ENCODE measurements around the gene CCDC57.

GRCh38 chr17:82232876-82233785 lies 20.5 kb upstream of the CCDC57 start:
- TF ChIP-seq EZH2 (IDR thresholded peaks at IDR 0.05; ENCODE audit: insufficient read depth, poor library complexity, severe bottlenecking) (no peak), EZH2phosphoT487 (IDR thresholded peaks at IDR 0.05; ENCODE audit: insufficient read depth, low read depth) (no peak)
